ENCODE results near the gene PCYT2. TPM values are rescaled to one million over a fixed set of nuclear protein-coding genes. Genes with fewer than 3 reads are reported as not detected.

Gene PCYT2
- 40.3 and 44.1 TPM in 2 replicates for total RNA-seq

DNA sequence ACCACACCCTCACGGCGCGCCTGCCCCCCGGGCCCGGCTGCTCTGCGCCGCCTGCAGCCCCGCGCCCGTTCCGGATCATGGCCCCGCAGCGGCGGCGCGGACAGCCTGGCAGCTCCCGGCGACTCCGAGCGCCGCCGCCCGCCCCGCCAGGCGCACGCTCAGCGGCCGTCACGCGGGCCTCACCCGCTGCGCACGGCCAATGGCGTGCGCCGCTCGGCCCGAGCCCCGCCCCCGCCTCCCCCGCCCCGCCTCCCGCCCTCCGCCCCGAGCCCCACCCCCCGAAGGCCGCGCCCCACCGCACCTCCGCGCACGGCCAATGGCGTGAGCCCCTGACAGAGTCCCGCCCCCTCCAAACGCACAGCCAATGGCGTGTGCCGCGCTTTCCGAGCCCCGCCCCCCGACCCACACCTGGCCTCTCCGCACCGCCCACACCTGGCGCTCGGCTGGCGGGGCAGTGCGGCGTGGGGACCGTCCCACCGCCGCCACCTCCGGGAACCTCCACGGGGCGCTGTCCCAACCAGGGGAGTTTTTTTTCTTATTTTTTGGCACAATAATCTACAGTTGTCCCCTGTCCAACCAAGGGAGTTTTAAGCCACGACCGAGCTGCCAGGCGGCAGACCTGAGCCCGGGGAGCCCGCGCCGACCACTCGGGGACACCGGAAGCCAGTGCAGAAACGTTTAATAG is at the start of gene PCYT2:
TSS of gene PCYT2 (minus strand) at position 123 of the 685 bp plus-strand sequence. CDS start at position 79, 44 bp downstream.
- ATAC-seq (ENCODE audit: low read depth) (peak; percentile 95), DNase-seq (peak; percentile 84)
- Mint-ChIP-seq H3K36me3 (ENCODE audit: low read depth) (peaks cover 57% of the 10 kb centered on the region), H3K4me1 (peaks cover 15% of the 10 kb centered on the region), H3K9me3 (no peaks in the 10 kb centered on the region), H3K27me3 (no peaks in the 10 kb centered on the region), H3K4me3 (peak within 1 kb of the TSS; percentile 85), H3K27ac (peak within 1 kb of the TSS; percentile 65)
- intact Hi-C loops (cut with micrococcal nuclease): loop anchor here (1.0 kb wide), 2 partner anchors 15 to 20 kb away; partner anchors contain the start of genes ALYREF and ANAPC11
- CTCF ChIA-PET: no interaction called here
- TF ChIP-seq, protein P1, sequence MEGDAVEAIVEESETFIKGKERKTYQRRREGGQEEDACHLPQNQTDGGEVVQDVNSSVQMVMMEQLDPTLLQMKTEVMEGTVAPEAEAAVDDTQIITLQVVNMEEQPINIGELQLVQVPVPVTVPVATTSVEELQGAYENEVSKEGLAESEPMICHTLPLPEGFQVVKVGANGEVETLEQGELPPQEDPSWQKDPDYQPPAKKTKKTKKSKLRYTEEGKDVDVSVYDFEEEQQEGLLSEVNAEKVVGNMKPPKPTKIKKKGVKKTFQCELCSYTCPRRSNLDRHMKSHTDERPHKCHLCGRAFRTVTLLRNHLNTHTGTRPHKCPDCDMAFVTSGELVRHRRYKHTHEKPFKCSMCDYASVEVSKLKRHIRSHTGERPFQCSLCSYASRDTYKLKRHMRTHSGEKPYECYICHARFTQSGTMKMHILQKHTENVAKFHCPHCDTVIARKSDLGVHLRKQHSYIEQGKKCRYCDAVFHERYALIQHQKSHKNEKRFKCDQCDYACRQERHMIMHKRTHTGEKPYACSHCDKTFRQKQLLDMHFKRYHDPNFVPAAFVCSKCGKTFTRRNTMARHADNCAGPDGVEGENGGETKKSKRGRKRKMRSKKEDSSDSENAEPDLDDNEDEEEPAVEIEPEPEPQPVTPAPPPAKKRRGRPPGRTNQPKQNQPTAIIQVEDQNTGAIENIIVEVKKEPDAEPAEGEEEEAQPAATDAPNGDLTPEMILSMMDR (IDR thresholded peaks at IDR 0.05): no peak
- POLR2A ChIA-PET: no interaction called here

DNA sequence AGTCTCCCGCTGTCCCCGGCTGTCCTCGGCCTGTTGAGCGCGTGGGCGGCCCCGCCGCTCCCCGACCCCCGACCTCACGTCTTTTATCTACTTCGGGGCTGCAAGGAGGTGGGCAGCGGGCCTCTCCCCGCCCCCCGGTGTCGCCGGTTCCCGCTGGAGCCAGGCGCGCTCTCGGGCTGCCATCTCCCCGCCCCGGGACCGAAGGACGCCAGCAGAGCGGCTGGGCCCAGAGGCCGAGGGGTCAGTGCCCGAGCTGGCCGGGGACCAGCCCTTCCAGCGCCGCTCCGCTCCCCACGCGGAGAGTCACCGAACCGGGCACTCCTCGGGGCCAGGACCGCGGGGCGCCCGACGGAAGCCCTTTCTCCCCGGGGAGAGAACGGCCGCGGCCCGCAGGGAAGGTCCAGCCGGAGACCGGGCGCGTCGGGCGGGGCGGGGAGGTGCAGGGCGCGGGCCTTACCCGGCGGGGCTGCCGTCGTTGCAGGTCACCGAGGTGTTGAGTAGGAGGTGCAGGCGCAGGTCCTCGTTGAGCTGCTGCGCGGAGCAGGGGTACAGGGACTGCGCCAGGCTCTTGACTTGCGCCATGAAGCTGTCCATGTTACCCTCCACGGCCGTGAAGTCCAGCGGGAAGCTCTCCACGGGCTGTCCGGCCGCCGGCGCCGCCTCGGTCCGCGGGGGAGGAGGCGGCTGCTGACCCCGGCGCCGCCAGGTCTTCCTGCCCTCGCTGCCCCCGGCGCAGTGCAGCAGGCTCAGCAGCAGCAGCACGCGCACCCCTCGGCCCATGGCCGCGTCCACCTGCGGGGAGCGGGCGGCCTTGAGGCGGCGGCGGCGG is 49.1 kb upstream of the PCYT2 start:
- DNase-seq (peak; percentile 32), ATAC-seq (ENCODE audit: low read depth) (no peak)
- peaks cover 25% of the 10 kb centered on the region for H3K27me3 Mint-ChIP-seq
- no peaks in the 10 kb centered on the region for H3K9me3 Mint-ChIP-seq
- peaks cover 4% of the 10 kb centered on the region for H3K4me1 Mint-ChIP-seq
- TF ChIP-seq, protein P1 (IDR thresholded peaks at IDR 0.05): no peak
- no peaks in the 10 kb centered on the region for H3K36me3 Mint-ChIP-seq (ENCODE audit: low read depth)
- no peak overlapping the region for H3K27ac Mint-ChIP-seq
- intact Hi-C loops (cut with micrococcal nuclease): loop anchor here (5.0 kb wide), 1 partner anchor 137 kb away; the partner anchor contains the start of gene FASN
- H3K4me3 Mint-ChIP-seq: no peak overlapping the region
- ChIA-PET POLR2A (interaction anchor here (0.5 to 1.4 kb wide), 9 partner anchors 8 to 138 kb away, joined by 3 to 11 read pairs (median 3); partner anchors contain the start of genes CENPX and DCXR), CTCF (interaction anchor here (0.5 to 2.0 kb wide), 21 partner anchors 7 to 246 kb away, joined by 3 to 59 read pairs (median 5); partner anchors contain the start of genes ASPSCR1, CENPX, DCXR and GPS1)

DNA sequence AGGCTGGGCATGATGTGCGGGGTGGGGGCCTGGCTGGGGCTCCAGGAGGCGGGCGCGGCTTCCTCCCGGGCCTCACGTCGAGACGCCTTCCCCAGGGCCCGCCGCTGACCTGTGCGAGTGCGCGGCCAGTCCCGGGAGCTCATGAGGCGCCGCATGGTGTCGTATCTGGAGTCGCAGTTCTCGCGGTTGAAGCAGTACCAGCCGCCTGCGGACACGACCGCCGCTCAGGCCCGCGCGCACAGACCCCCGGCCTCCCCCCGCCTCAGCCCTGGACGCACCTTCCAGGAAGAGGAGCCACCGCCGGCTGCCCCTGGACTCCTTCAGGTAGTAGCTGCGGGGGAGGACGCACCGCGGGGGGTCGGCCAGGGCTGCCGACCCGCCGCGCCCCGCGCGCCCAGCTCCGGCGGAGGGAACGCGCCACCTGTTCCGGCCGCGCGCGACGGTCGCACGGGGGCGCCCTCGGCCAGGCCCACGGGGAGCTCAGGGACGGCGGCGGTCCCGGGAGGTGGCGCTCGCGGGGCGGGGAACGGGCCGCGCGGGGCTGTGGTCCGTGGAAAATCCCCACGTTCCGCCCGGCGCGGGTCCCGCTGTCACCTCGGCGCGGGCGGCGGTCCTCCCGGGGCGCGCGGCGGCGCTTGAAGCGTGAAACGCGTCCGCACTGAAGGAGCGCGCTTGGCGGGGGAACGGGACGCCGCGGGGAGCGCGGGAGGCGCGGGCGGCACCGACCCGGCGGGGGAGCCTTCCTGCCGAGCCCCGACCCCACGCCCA is 48.3 kb upstream of the PCYT2 start:
- no peaks in the 10 kb centered on the region for H3K9me3 Mint-ChIP-seq
- CTCF ChIA-PET: interaction anchor here (0.5 to 2.0 kb wide), 27 partner anchors 8 to 440 kb away, joined by 3 to 59 read pairs (median 4); partner anchors contain the start of genes ASPSCR1, CENPX, DCXR and GPS1
- POLR2A ChIA-PET: interaction anchor here (0.6 to 1.4 kb wide), 10 partner anchors 8 to 757 kb away, joined by 3 to 11 read pairs (median 4); partner anchors contain the start of genes ASPSCR1, CENPX, DCXR and FN3KRP
- peak; percentile 90 for DNase-seq
- intact Hi-C loops (cut with micrococcal nuclease): loop anchor here (1.0 to 5.0 kb wide), 3 partner anchors 62 to 194 kb away; partner anchors contain the start of gene FASN
- H3K27me3 Mint-ChIP-seq: peaks cover 25% of the 10 kb centered on the region
- H3K27ac Mint-ChIP-seq: no peak overlapping the region
- peak; percentile 95 for ATAC-seq (ENCODE audit: low read depth)
- H3K4me1 Mint-ChIP-seq: peaks cover 4% of the 10 kb centered on the region
- TF ChIP-seq, protein P1 (IDR thresholded peaks at IDR 0.05): peak; percentile 20
- H3K36me3 Mint-ChIP-seq (ENCODE audit: low read depth): no peaks in the 10 kb centered on the region
- H3K4me3 Mint-ChIP-seq: no peak overlapping the region

DNA sequence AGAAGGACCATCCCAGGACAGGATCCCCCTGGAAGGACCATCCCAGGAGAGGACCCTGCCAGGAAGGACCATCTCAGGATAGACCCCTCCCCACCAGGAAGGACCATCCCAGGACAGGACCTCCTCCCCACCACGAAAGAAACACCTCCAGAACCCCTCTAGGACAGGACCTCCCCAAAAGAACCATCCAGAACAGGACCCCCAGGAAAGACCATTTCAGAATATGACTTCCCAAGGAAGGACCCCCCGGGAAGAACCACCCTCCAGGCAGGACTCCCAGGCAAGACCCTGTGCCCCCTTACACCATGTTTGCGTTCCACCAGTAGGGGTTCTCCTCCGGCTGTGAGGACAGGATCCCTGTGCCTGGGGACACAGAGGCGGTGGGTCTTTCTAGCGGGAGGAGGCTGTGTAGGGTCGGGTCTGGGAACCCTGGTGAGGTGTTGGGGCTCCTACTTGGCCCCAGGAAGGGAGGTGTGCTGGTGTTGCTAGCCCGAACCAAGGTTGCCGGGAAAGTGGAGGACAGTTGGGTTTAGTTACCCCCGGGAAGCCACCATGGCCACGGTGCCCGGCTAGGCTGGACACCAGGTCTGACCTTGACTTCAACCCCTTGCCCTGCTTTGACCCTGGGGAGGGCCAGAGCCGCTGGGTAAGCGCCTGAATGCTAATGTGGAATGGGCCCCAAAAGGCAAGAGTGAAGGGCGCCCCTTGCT is 47.6 kb upstream of the PCYT2 start:
- POLR2A ChIA-PET: interaction anchor here (0.6 to 1.4 kb wide), 9 partner anchors 8 to 758 kb away, joined by 3 to 11 read pairs (median 4); partner anchors contain the start of genes ASPSCR1, CENPX, DCXR and FN3KRP

More for the DNA sequence above, 47.6 kb upstream of the PCYT2 start:
- Mint-ChIP-seq H3K4me1 (peaks cover 4% of the 10 kb centered on the region), H3K27ac (no peak overlapping the region), H3K36me3 (ENCODE audit: low read depth) (no peaks in the 10 kb centered on the region), H3K9me3 (no peaks in the 10 kb centered on the region), H3K4me3 (peak overlapping the region; percentile 46), H3K27me3 (peaks cover 18% of the 10 kb centered on the region)
- DNase-seq (no peak), ATAC-seq (ENCODE audit: low read depth) (no peak)
- intact Hi-C loops (cut with micrococcal nuclease): loop anchor here (1.0 kb wide), 2 partner anchors 63 to 195 kb away; no protein-coding TSS in a partner anchor
- CTCF ChIA-PET: interaction anchor here (0.6 to 2.0 kb wide), 25 partner anchors 9 to 440 kb away, joined by 3 to 59 read pairs (median 4); partner anchors contain the start of genes ASPSCR1, CENPX, DCXR and LRRC45
- TF ChIP-seq, protein P1 (IDR thresholded peaks at IDR 0.05): no peak

All from activated B cell treated with CpG ODN at 0.5 μM for 24 hours (primary cell).